Effector CD8-positive, alpha-beta T cell (primary cell): ENCODE results near the gene PSMB7.

ENCODE experiments used
- DNase-seq: peaks from one replicate; lab custom pipeline; 2025; lab: John Stamatoyannopoulos, UW

The PSMB7 gene

GRCh38 chr9:124325816-124326215 is 89.4 kb downstream of the PSMB7 start:
- DNase-seq = no peak

GRCh38 chr9:124323904-124324303 is 91.3 kb downstream of the PSMB7 start:
- no peak for DNase-seq

DNA sequence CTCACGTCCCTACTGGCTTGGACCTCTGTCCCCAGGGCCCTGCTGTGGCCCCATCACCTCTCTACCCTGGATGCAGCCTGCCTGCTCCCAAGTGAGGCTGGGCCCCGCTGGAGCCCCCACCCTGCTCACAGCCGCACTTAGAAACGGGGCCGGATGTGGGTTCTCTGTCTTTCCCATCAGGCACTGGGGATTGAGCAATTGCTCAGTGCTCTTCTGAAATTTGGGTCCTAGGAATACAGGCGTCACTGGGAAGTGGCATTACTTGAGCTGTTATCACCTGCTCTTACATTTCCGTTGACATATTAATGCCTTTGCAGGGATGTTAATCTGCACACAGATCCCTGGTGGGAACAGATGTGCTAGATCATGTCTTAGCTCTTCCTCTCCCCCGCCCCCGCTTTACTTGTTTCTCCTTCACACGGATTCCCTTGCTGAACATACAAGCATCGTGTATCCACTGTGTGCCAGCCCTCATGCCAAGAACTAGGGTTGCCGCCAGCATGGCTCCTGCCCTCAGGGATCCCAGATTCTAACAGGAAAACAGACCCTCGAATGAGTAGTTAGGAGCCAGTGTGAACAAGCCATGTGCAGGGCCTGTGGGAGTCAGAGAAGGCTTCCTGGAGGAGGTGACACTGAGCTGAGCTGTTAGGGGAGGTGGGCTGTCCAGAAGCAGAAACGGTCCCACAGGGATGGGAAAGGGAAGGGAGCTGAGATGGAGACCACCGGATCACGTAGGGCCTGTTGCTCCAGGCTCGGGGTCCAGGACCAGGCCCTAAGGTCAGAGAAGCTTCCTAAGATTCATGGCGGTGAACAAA is 92.4 kb downstream of the PSMB7 start:
- DNase-seq = no peak

- no peak for DNase-seq
Measured at GRCh38 chr9:124321935-124322334, 93.3 kb downstream of the PSMB7 start.

DNA sequence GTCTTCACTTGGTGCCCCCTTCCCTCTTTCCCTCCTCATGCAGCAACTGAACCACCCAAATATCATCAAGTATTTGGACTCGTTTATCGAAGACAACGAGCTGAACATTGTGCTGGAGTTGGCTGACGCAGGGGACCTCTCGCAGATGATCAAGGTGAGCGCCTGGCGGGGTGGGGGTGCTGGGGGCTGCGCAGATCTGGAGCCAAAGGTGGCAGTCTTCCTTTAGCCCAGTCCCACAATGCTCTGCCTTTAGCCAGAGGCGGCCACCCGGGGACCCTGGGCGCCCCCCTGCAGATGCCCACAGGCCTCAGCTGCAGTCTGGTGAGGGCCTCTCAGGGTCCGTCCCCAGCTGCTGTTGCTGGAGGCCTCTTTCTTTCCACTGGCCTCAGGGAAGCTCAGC is 93.8 kb downstream of the PSMB7 start:
- DNase-seq = no peak

DNA sequence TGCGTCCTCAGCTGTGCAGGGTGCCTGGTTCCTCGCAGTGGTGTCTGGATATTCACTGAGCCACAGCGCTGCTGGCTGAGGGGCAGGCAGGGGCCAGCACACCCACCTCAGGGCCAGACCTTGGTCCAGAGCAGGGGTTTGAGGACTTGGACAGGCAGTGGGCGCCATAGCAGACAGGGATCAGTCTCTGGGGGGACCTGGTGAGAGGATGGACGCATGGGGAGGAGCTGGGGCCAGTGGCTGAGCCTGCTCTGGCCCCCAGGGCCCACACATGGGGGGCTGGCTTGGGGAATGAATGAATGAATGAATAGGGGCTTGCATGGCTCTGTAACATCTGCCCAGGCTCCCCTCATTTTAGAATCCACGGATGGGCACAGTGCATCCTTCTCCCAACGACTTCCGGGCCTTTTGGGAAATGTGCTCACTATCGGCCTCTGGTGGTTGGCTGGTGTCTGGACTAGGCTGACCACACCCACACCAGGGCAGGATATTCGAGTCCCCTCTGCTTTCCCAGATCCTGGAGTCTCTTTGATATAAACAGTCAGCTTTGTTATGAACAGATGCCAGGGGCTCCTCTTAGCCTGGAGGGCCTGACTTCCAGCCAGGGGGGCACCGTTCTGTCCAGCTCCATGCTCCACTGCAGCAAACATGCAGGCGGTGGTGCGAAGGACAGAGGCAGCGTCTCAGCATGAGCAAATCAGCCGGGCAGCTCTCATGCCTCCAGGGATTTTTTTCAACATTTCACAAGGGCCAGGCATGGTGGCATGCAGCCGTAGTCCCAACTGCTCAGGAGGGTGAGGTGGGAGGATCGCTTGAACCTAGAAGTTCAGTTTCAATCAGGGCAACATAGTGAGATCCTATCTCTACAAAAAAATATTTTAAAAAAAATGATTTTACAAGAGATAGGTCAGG is 94.9 kb downstream of the PSMB7 start:
- no peak for DNase-seq

DNA sequence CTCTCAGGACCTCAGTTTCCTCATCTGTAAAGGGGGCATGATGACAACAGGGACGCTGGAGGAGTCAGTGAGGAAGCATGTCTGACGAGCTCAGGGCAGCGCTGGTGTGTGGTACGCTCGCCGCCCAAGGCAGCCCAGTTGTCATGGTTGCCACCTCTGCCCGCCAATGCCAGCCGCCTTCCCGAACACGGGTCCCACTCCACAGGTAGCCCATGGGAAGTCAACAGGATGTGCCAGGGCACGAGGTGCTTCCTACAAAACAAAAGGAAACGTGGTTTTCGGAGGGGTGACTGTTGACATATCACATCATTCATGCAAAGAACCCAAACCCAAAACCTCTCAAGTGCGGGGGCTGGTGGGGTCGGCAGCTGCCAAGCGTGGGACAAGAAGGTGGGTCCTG is 99.4 kb downstream of the PSMB7 start:
- DNase-seq = no peak

GRCh38 chr9:124313940-124314339 is 101.3 kb downstream of the PSMB7 start:
- DNase-seq = no peak

DNA sequence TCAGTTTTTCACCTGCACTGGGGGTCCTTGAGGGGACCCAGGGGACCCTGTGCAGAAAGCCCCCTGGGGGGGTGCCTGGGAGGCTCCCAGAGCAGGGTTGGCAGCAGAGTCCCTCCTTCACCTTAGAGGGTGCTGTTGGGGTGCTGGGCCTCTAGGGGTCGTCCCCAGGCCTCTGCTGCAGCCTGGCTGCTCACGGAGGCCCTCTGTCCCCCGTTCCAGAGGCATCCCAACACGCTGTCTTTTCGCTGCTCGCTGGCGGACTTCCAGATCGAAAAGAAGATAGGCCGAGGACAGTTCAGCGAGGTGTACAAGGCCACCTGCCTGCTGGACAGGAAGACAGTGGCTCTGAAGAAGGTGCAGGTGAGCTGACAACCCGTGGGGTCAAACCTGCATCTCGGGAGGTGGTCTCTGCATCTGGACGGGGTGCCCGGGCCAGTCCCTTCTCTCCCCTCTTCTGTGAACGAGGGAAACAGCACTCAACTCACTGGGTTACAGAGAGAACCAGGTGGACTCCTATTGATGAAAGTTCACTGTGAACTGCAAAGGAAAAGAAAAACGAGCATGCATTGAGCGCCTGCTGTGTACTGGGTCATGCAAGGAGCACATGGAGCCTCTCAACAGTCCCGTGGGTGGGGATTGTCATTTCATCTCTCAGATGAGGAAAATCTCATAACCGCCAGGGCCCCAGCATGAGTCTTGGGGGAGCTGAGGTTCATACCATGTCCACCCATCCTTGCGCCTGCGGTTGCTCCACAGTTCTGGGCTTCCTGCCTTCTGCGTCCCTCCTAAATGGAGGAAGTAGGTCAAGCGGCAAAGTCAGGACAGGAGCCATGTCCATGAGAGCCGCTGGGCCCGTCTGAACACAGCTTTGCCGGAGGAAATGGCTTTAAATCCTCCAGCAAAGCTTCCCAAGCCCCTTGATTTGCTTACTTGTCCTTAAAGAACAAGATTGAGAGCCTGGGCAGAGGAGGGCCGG is 102.7 kb downstream of the PSMB7 start:
- DNase-seq = no peak

DNA sequence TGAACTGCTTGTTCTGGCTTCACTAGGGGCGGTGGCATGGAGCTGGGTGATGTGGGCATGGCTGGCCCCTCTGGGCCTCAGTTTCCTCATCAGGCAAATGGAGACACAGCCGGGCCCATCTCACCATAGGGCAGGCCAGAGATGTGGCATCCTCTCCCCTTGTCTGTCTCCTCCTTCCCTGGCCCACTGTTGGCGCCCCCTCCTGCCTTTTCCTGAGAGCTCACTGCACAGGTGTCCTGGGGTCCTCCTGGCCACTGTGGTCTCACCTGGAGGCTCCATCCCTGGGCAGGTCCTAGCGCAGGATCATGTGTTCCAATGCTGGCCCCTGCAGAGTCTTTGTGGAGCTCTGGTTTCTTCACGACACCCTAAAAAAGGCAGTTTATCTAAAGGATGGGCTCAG is 104.0 kb downstream of the PSMB7 start:
- no peak for DNase-seq

- DNase-seq = no peak
Measured at GRCh38 chr9:124309667-124310084, 105.6 kb downstream of the PSMB7 start.

DNA sequence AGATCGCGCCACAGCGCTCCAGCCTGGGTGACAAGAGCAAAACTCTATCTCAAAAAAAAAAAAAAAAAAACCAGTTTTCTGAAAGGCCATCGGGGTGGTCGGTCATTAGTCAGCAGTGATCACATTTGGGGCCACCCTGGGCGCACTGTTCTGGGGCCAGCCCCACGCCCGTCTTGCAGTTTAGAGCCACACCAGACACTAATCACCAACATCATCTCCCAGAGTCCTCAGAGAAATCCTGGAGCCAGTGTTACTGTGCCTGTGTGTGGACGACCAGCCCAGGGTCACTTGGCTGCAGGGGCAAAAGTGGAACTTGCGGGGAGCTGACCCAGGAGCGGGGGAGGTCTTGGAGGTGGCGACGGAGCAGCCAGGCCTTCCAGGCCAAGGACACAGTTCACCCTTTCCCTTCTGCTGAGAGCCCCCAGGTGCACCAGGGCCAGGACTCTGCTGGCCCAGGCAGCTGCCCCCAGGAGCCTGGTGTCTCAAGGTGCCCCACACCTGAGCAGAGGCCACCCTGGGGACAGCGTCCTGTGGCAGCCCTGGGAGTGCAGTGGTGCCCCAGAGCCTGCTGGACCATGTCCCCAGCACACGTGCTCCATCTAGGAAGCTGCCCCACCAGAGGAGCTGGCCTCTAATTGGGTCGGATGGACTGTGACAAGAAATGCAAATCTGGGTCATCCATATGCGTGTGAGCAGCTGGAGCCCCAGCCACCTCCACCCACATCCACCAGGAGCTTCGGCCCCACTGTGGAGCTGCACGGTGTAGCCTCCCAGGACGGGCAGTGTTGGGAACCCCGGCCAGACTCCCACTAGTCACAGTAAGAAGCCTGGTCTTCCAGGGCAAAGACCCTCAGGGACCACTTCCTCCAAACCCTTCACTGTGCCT is 106.4 kb downstream of the PSMB7 start:
- no peak for DNase-seq

GRCh38 chr9:124307379-124308030 is 107.7 kb downstream of the PSMB7 start:
- no peak for DNase-seq

- no peak for DNase-seq
Measured at GRCh38 chr9:124306098-124306735, 109.0 kb downstream of the PSMB7 start.

DNA sequence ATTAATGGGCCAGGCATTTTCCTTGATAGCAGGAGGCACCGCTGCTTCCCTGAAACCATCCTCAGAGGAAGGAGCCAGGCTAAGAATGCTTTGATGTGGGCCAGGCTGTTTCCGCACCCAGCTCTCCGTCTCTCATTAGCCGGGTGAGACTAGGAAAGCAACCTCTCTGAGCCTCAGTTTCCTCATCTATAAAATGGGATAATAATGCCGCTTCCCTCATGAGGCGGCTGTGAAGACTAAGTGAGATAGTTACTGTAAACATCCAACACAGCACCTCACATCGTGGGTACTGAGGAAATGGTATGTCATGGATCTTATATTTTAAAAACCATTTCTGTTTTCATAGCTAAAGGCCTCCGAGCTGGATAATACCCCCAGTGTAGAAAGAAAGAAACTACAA is 111.0 kb downstream of the PSMB7 start:
- DNase-seq = no peak

GRCh38 chr9:124303762-124304161 is 111.5 kb downstream of the PSMB7 start:
- DNase-seq = no peak
